D721Med (cell line): ENCODE data around the gene ASB10.

Source experiments
- DNase-seq: peaks from one replicate; pipeline ENCODE4 v3.0.0; 2011; ENCODE audit warnings: low spot score; ENCODE audit not compliant: insufficient read length
- FAIRE-seq: peaks from 2 replicates; lab custom pipeline; 2011; peaks lifted over from hg19 to GRCh38; lab: Jason Lieb, UNC
- TF ChIP-seq, protein P1 (sequence below): IDR thresholded peaks from 2 replicates; pipeline ENCODE4 v1.5.1; 2012; ENCODE audit warnings: mild to moderate bottlenecking, control low read depth; ENCODE audit not compliant: insufficient read depth; ENCODE audit errors: missing control alignments

The ASB10 gene

GRCh38 chr7:151131224-151131591 is 55.8 kb downstream of the ASB10 start:
- TF ChIP-seq, protein P1, sequence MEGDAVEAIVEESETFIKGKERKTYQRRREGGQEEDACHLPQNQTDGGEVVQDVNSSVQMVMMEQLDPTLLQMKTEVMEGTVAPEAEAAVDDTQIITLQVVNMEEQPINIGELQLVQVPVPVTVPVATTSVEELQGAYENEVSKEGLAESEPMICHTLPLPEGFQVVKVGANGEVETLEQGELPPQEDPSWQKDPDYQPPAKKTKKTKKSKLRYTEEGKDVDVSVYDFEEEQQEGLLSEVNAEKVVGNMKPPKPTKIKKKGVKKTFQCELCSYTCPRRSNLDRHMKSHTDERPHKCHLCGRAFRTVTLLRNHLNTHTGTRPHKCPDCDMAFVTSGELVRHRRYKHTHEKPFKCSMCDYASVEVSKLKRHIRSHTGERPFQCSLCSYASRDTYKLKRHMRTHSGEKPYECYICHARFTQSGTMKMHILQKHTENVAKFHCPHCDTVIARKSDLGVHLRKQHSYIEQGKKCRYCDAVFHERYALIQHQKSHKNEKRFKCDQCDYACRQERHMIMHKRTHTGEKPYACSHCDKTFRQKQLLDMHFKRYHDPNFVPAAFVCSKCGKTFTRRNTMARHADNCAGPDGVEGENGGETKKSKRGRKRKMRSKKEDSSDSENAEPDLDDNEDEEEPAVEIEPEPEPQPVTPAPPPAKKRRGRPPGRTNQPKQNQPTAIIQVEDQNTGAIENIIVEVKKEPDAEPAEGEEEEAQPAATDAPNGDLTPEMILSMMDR, result no peak
- DNase-seq (no peak), FAIRE-seq (no peak)

DNA sequence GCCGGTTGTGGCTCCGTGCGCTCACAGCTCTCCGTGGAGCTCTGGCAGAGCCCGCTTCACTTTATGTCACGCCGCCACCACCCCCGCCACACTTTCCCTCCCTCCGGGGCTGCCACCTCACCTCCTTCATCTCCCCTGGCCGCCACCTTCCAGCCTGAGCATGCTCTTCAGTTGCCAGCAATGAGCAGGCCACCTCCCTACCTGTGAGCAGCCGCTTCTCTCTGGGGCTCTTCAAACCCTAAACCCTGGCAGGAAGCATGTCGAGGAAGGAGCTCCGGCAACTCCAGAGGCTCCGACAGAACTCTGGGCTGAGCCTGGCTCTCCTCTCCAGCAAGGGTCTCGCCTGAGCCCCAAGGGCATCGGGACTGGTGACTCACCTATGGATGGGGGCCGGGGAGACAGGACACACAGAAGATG is 56.3 kb downstream of the ASB10 start:
- FAIRE-seq (no peak), DNase-seq (no peak)
- TF ChIP-seq, protein P1, result no peak

GRCh38 chr7:151129960-151130591 is 57.0 kb downstream of the ASB10 start:
- TF ChIP-seq, protein P1, result no peak
- FAIRE-seq (no peak), DNase-seq (no peak)

GRCh38 chr7:151129117-151129959 is 57.7 kb downstream of the ASB10 start:
- TF ChIP-seq, protein P1, result no peak
- FAIRE-seq (no peak), DNase-seq (no peak)

GRCh38 chr7:151128716-151129115 is 58.3 kb downstream of the ASB10 start:
- DNase-seq (no peak), FAIRE-seq (no peak)
- TF ChIP-seq, protein P1, result no peak

DNA sequence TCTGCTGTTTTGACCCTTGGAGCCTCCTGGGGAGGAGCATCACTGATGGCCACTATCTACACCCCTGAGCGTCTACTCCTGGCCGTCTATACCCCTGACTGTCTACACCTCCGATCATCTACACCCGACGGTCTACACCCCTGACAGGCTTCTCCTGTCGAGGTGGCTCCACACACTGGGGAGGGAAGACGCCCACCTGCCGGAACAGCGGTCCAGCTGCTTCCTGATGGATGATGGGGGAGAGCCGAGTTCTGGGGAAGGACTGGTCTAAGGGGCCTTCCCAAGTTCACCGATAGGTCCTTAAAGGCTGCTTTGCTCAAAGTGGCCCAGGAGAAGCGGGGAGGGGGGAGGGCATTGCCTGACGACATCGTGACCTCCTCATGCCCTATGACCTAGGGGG is 58.9 kb downstream of the ASB10 start:
- TF ChIP-seq, protein P1, result no peak
- FAIRE-seq (no peak), DNase-seq (no peak)

DNA sequence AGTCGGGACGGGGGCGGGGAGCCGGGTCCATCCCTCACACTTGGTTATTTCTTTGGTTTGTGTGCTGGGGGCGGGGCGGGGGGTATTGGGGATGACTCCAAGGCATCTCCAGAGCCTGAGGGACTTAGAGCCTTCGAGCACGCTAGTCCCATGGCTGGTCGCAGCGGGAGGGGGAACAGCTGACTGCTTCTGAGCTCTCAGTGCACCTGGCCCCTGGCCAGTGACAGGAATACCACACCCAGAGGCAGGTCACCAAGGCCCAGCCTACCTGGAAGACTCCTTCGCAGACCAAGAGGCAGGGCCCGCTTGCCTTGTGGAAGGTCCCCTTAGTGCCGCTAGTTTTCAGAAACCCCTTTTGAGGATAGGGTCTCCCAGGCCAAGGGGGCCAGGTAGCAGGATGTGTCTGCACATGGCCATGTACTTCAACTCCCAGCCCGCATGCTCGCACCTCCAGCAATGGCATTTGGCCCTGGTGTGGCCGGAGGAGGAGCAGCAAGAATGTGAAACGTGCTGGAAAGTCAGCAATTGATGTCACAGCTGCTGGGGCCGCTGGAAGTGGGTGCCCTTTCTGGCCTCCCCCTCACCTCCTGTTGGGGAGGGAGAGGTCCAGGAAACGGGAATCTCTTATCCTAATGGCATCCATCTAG is 60.4 kb downstream of the ASB10 start:
- no peak for DNase-seq
- no peak for FAIRE-seq
- TF ChIP-seq, protein P1, result no peak
